MCF 10A (cell line): Measurements from ENCODE around the gene ANAPC7. TPM values are rescaled to one million over a fixed set of nuclear protein-coding genes. Genes with fewer than 3 reads are reported as not detected.

Experiments
- BruUV-seq: library from RNA; stranded (reverse); fragments of 400-500 nt; replicated peaks from 2 replicates; lab custom pipeline; 2021; lab: Mats Ljungman, UMichigan
- CTCF ChIA-PET: fragments of 300-600 bp; sonication (Branson Sonifier 250); formaldehyde crosslinking; extraction: SDS; loops from one replicate; lab custom pipeline; 2021; ENCODE audit warnings: antibody characterized with exemption, inconsistent platforms; lab: Yijun Ruan, JAX
- POLR2A ChIA-PET: fragments of 300-600, 350-650 bp; sonication (Branson Sonifier 250); formaldehyde crosslinking; extraction: SDS; loops from one replicate; lab custom pipeline; 2020; ENCODE audit warnings: antibody characterized with exemption, inconsistent platforms; lab: Yijun Ruan, JAX
- DNase-seq: peaks from one replicate; pipeline ENCODE4 v3.0.0-alpha.2; 2018; ENCODE audit not compliant: unreplicated experiment
- H3K27ac Mint-ChIP-seq: one replicate; pipeline ENCODE4 v1.8.0; 2022; ENCODE audit warnings: mild to moderate bottlenecking, low read depth, mixed read lengths; ENCODE audit not compliant: unreplicated experiment
- H3K27me3 Mint-ChIP-seq: one replicate; pipeline ENCODE4 v1.8.0; 2022; ENCODE audit warnings: mixed read lengths; ENCODE audit not compliant: insufficient read depth, unreplicated experiment
- H3K36me3 Mint-ChIP-seq: one replicate; pipeline ENCODE4 v1.8.0; 2022; ENCODE audit warnings: mild to moderate bottlenecking, moderate library complexity, mixed read lengths; ENCODE audit not compliant: insufficient read depth, unreplicated experiment
- H3K4me1 Mint-ChIP-seq: one replicate; pipeline ENCODE4 v1.8.0; 2022; ENCODE audit warnings: mixed read lengths; ENCODE audit not compliant: insufficient read depth, unreplicated experiment
- H3K4me3 Mint-ChIP-seq: one replicate; pipeline ENCODE4 v1.8.0; 2022; ENCODE audit warnings: mild to moderate bottlenecking, moderate library complexity, mixed read lengths; ENCODE audit not compliant: unreplicated experiment
- H3K9me3 Mint-ChIP-seq: one replicate; pipeline ENCODE4 v1.8.0; 2022; ENCODE audit warnings: mixed read lengths; ENCODE audit not compliant: unreplicated experiment
- CTCF ChIP-seq: fragments of 200-600 bp; IDR thresholded peaks from one replicate; pipeline ENCODE4 v1.8.0; 2022; ENCODE audit warnings: antibody characterized with exemption, mild to moderate bottlenecking; ENCODE audit not compliant: unreplicated experiment
- intact Hi-C: fragments of 100-400 bp; cut with micrococcal nuclease; formaldehyde crosslinking; loops from 2 replicates; pipeline ENCODE4 v1.14.1; 2022
- total RNA-seq: library from RNA; stranded (reverse); gene quantifications from 2 replicates; pipeline ENCODE4 v1.2.3, GENCODE V29; 2022

ANAPC7 gene
- total RNA-seq, 1 experiment from 2014 or later, result 87.1 TPM

- no peak overlapping the region for H3K4me3 Mint-ChIP-seq
- H3K27ac Mint-ChIP-seq, result no peak overlapping the region
- BruUV-seq, result no TSS peak
- ChIA-PET POLR2A (interaction anchor here (0.6 to 1.5 kb wide), 8 partner anchors 8 to 100 kb away, joined by 3 to 6 read pairs (median 3); partner anchors contain the start of gene ANAPC7), CTCF (interaction anchor here (0.8 to 2.1 kb wide), 4 partner anchors 10 to 81 kb away, joined by 3 to 5 read pairs (median 4); no protein-coding TSS in a partner anchor)
- no peaks in the 10 kb centered on the region for H3K9me3 Mint-ChIP-seq
- intact Hi-C loops, result no loop called here
- H3K4me1 Mint-ChIP-seq, result no peaks in the 10 kb centered on the region
- no peak for TF ChIP-seq CTCF
- DNase-seq, result peak; percentile 46
- H3K36me3 Mint-ChIP-seq, result peaks cover 36% of the 10 kb centered on the region
- no peaks in the 10 kb centered on the region for H3K27me3 Mint-ChIP-seq
These were observed 32.7 kb downstream of the ANAPC7 start for GRCh38 chr12:110370732-110371231.

- Mint-ChIP-seq H3K9me3 (no peaks in the 10 kb centered on the region), H3K4me1 (no peaks in the 10 kb centered on the region), H3K27me3 (no peaks in the 10 kb centered on the region), H3K27ac (no peak overlapping the region), H3K36me3 (peaks cover 28% of the 10 kb centered on the region), H3K4me3 (no peak overlapping the region)
- CTCF ChIA-PET, result interaction anchor here (0.7 kb wide), 1 partner anchor 96 kb away, joined by 3 read pairs; no protein-coding TSS in a partner anchor
- no peak for TF ChIP-seq CTCF
- no peak for DNase-seq
- BruUV-seq, result no TSS peak
- intact Hi-C loops, result no loop called here
- POLR2A ChIA-PET, result interaction anchor here (1.5 kb wide), 1 partner anchor 9 kb away, joined by 3 read pairs; no protein-coding TSS in a partner anchor
These were observed 33.5 kb downstream of the ANAPC7 start for GRCh38 chr12:110369992-110370391.

GRCh38 chr12:110367181-110367864, 36.2 kb downstream of the ANAPC7 start:
- H3K27ac Mint-ChIP-seq, result no peak overlapping the region

More at GRCh38 chr12:110367181-110367864, 36.2 kb downstream of the ANAPC7 start:
- Mint-ChIP-seq H3K36me3 (peaks cover 7% of the 10 kb centered on the region), H3K9me3 (no peaks in the 10 kb centered on the region), H3K27me3 (no peaks in the 10 kb centered on the region), H3K4me3 (no peak overlapping the region), H3K4me1 (no peaks in the 10 kb centered on the region)
- POLR2A ChIA-PET, result interaction anchor here (1.4 to 1.6 kb wide), 2 partner anchors 10 to 18 kb away, joined by 3 to 8 read pairs; no protein-coding TSS in a partner anchor
- CTCF ChIA-PET, result interaction anchor here (1.2 kb wide), 1 partner anchor 10 kb away, joined by 3 read pairs; no protein-coding TSS in a partner anchor
- DNase-seq, result no peak
- intact Hi-C loops, result no loop called here
- TF ChIP-seq CTCF, result no peak
- BruUV-seq, result no TSS peak
